DOHH2 (cell line): ENCODE results near the gene CEP41.

Experiments
- H3F3A ChIP-seq: fragments of 200-600 bp; sonication (generic), shearing (Covaris generic); 2 replicates; pipeline ENCODE4 v1.6.0; 2016; ENCODE audit warnings: antibody characterized with exemption, mild to moderate bottlenecking; ENCODE audit not compliant: control insufficient read depth, insufficient read depth
- H3K27ac ChIP-seq: fragments of 200-600 bp; sonication (generic); 2 replicates; pipeline ENCODE4 v1.5.1; 2014; ENCODE audit warnings: low read depth, mild to moderate bottlenecking, low read length, moderate library complexity
- H3K27me3 ChIP-seq: fragments of 200-600 bp; sonication (generic); 2 replicates; pipeline ENCODE4 v1.6.1; 2014; ENCODE audit warnings: mild to moderate bottlenecking, low read length, mixed read lengths; ENCODE audit not compliant: control insufficient read depth
- H3K36me3 ChIP-seq: fragments of 200-600 bp; sonication (generic); 2 replicates; pipeline ENCODE4 v1.6.1; 2014; ENCODE audit warnings: mild to moderate bottlenecking, low read length, moderate library complexity, mixed read lengths; ENCODE audit not compliant: control insufficient read depth
- H3K4me1 ChIP-seq: fragments of 200-600 bp; sonication (generic); 2 replicates; pipeline ENCODE4 v1.6.1; 2014; ENCODE audit warnings: mild to moderate bottlenecking, low read length, mixed read lengths; ENCODE audit not compliant: control insufficient read depth
- H3K4me2 ChIP-seq: fragments of 200-600 bp; sonication (generic); 2 replicates; pipeline ENCODE4 v1.6.0; 2014; ENCODE audit warnings: mild to moderate bottlenecking, low read length, moderate library complexity
- H3K4me3 ChIP-seq: fragments of 200-600 bp; sonication (generic); 2 replicates; pipeline ENCODE4 v1.5.1; 2014; ENCODE audit warnings: mild to moderate bottlenecking, low read length, mixed read lengths
- H3K79me2 ChIP-seq: fragments of 200-600 bp; sonication (generic); 2 replicates; pipeline ENCODE4 v1.6.1; 2014; ENCODE audit warnings: mild to moderate bottlenecking, low read length, mixed read lengths; ENCODE audit not compliant: control insufficient read depth
- H3K9me2 ChIP-seq: fragments of 200-600 bp; sonication (generic); replicated peaks from 2 replicates; pipeline ENCODE4 v1.6.1; 2014; ENCODE audit warnings: mild to moderate bottlenecking, low read length, mixed read lengths; ENCODE audit not compliant: control insufficient read depth
- H3K9me3 ChIP-seq: fragments of 200-600 bp; sonication (generic); 2 replicates; pipeline ENCODE4 v1.6.1; 2014; ENCODE audit warnings: antibody characterized with exemption, low read length, mixed read lengths; ENCODE audit not compliant: control insufficient read depth, insufficient read depth
- H4K20me1 ChIP-seq: fragments of 200-600 bp; sonication (generic); 2 replicates; pipeline ENCODE4 v1.6.0; 2014; ENCODE audit warnings: low read depth, mild to moderate bottlenecking, antibody characterized with exemption, low read length, moderate library complexity; ENCODE audit not compliant: control insufficient read depth, insufficient read depth
- CTCF ChIP-seq: fragments of 200-600 bp; sonication (generic); IDR thresholded peaks from one replicate; pipeline ENCODE4 v1.5.1; 2014; ENCODE audit warnings: antibody characterized with exemption, mild to moderate bottlenecking, low read depth, low read length; ENCODE audit not compliant: poor library complexity, severe bottlenecking
- EZH2phosphoT487 ChIP-seq: fragments of 200-600 bp; sonication (generic); IDR thresholded peaks from 2 replicates; pipeline ENCODE4 v1.6.1; 2017; ENCODE audit warnings: borderline replicate concordance, mild to moderate bottlenecking, antibody characterized with exemption, low read length, moderate library complexity, mixed read lengths

The CEP41 gene

GRCh38 chr7:130396109-130396508 is 44.7 kb downstream of the CEP41 start:
- Histone ChIP-seq H4K20me1 (no peaks in the 10 kb centered on the region), H3K4me1 (no peaks in the 10 kb centered on the region), H3K4me3 (no peak overlapping the region), H3K79me2 (no peaks in the 10 kb centered on the region), H3K27me3 (no peaks in the 10 kb centered on the region), H3K36me3 (peaks cover 17% of the 10 kb centered on the region), H3K4me2 (no peak overlapping the region), H3K27ac (no peak overlapping the region), H3K9me2 (no peaks in the 10 kb centered on the region), H3K9me3 (no peaks in the 10 kb centered on the region), H3F3A (no peaks in the 10 kb centered on the region)
- TF ChIP-seq CTCF, result no peak
- TF ChIP-seq EZH2phosphoT487, result no peak

GRCh38 chr7:130395421-130395820 is 45.4 kb downstream of the CEP41 start:
- no peaks in the 10 kb centered on the region for H3F3A ChIP-seq
- TF ChIP-seq EZH2phosphoT487 (no peak), CTCF (no peak)
- H3K4me1 ChIP-seq, result no peaks in the 10 kb centered on the region
- no peaks in the 10 kb centered on the region for H3K9me3 ChIP-seq
- H3K79me2 ChIP-seq, result no peaks in the 10 kb centered on the region
- no peak overlapping the region for H3K27ac ChIP-seq
- no peak overlapping the region for H3K4me3 ChIP-seq
- no peak overlapping the region for H3K4me2 ChIP-seq
- H4K20me1 ChIP-seq, result no peaks in the 10 kb centered on the region
- H3K27me3 ChIP-seq, result no peaks in the 10 kb centered on the region
- no peaks in the 10 kb centered on the region for H3K9me2 ChIP-seq
- peaks cover 17% of the 10 kb centered on the region for H3K36me3 ChIP-seq

- Histone ChIP-seq H3K36me3 (peaks cover 14% of the 10 kb centered on the region), H4K20me1 (no peaks in the 10 kb centered on the region), H3K9me3 (no peaks in the 10 kb centered on the region), H3K4me1 (no peaks in the 10 kb centered on the region), H3K4me3 (no peak overlapping the region), H3K9me2 (no peaks in the 10 kb centered on the region), H3K79me2 (no peaks in the 10 kb centered on the region), H3K27me3 (no peaks in the 10 kb centered on the region), H3K4me2 (no peak overlapping the region), H3F3A (no peaks in the 10 kb centered on the region), H3K27ac (no peak overlapping the region)
- TF ChIP-seq EZH2phosphoT487, result no peak
- TF ChIP-seq CTCF, result no peak
These were observed 46.2 kb downstream of the CEP41 start for GRCh38 chr7:130394421-130395195.
